ENCODE results near the gene KIAA0825.
"Not testable (repeated sequence)": the region's sequence is repeated elsewhere in the genome, so short reads cannot be mapped to it uniquely, and the experiment has no call there.

DNA sequence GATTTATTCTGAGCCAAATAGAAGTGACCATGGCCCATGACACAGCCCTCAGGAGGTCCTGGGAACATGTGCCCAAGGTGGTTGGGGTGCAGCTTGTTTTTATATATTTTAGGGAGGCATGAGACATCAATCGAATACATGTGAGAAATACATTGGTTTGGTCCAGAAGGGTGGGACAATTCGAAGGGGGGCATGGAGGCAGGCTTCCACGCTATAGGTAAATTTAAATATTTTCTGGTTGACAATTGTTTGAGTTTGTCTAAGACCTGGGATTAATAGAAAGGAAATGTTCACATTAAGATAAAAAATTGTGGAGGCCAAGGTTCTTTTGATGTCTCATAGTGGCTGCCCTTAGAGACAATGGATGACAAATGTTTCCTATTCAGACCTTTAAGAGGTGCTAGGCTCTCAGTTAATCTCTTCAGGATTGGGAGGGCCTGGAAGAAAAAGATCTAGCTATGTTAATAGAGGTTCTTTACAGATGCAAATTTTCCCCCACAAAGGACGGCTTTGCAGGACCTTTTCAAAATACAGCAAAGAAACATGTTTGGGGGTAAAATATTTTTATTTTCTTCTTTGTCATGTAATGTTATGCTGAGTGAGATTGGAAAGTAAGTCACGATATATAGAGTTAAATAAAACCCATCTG is 263.4 kb downstream of the KIAA0825 start:
- not testable (repeated sequence) for TF ChIP-seq CTCF (IDR thresholded peaks at IDR 0.05); POLR2AphosphoS5 (IDR thresholded peaks at IDR 0.05; ENCODE audit: low read depth, low read length); TCF7L2 (IDR thresholded peaks at IDR 0.05; ENCODE audit: low read depth, low read length)

Data from Panc1 (cell line).